B cell (primary cell): ENCODE results near the gene UPK3A. TPM values are rescaled to one million over a fixed set of nuclear protein-coding genes. Genes with fewer than 3 reads are reported as not detected.

Experiments
- ATAC-seq: fragments of 200-7000 bp; cut with Tn5 transposase; one replicate; pipeline ENCODE4 v1.10.0; 2021; ENCODE audit warnings: low read depth, mild to moderate bottlenecking, moderate number of reproducible peaks, moderate library complexity
- CTCF ChIA-PET: fragments of 350-600 bp; sonication (Branson Sonifier 250); formaldehyde crosslinking; loops from one replicate; lab custom pipeline; 2021; ENCODE audit warnings: antibody characterized with exemption, inconsistent platforms; lab: Charles Lee
- POLR2A ChIA-PET: fragments of 350-600 bp; sonication (Branson Sonifier 250); formaldehyde crosslinking; loops from one replicate; lab custom pipeline; 2021; ENCODE audit warnings: antibody characterized with exemption; lab: Charles Lee
- DNase-seq: peaks from one replicate; pipeline ENCODE4 v3.0.0; 2013
- H2AFZ ChIP-seq: 2 replicates; pipeline ENCODE4 v1.6.1; 2012; ENCODE audit warnings: mild to moderate bottlenecking, low read depth, low read length; ENCODE audit not compliant: insufficient read depth, poor library complexity, severe bottlenecking
- H3K27ac ChIP-seq, 2 donors: 1 replicate in 1 of 2; 2 replicates in 1 of 2; pipeline ENCODE4 v1.5.1; 2012 to 2013; ENCODE audit warnings: low read length in 2 of 2, mild to moderate bottlenecking in 2 of 2, moderate library complexity in 1 of 2
- H3K27me3 ChIP-seq, 4 experiments: fragments of 200-600 bp in 1 of 4; sonication (generic) in 1 of 4; replicated peaks in 1 of 4; 1 replicate in 2 of 4; 2 replicates in 2 of 4; pipeline versions ENCODE4 v1.6.1 to v1.7.0; 2013 to 2016; ENCODE audit warnings: low read length in 3 of 4, mild to moderate bottlenecking in 2 of 4, mixed read lengths in 1 of 4, moderate library complexity in 1 of 4; ENCODE audit not compliant: insufficient read depth in 4 of 4, control insufficient read depth in 3 of 4; ENCODE audit errors: control extremely low read depth in 1 of 4
- H3K36me3 ChIP-seq, 2 experiments: replicated peaks in 1 of 2; 1 replicate in 1 of 2; 2 replicates in 1 of 2; pipeline versions ENCODE4 v1.6.1 to v1.7.1; 2013; ENCODE audit warnings: low read length in 1 of 2; ENCODE audit not compliant: insufficient read depth in 2 of 2, control insufficient read depth in 1 of 2; ENCODE audit errors: control extremely low read depth in 1 of 2, extremely low read depth in 1 of 2
- H3K4me1 ChIP-seq, 2 donors: fragments of 200-600 bp in 1 of 2; sonication (generic) in 1 of 2; 1 replicate in 1 of 2; 2 replicates in 1 of 2; pipeline versions ENCODE4 v1.5.1 to v1.6.1; 2013 to 2017; ENCODE audit warnings: low read length in 2 of 2; ENCODE audit not compliant: control insufficient read depth in 2 of 2, insufficient read depth in 2 of 2
- H3K4me2 ChIP-seq: replicated peaks from 2 replicates; pipeline ENCODE3; 2012; ENCODE audit warnings: mild to moderate bottlenecking, low read depth, low read length; ENCODE audit not compliant: poor library complexity, severe bottlenecking
- H3K4me3 ChIP-seq, 5 experiments: fragments of 200-600 bp in 1 of 5; sonication (generic) in 1 of 5; 1 replicate in 3 of 5; 2 replicates in 2 of 5; pipeline versions ENCODE4 v1.5.1 to v1.7.0; 2011 to 2016; ENCODE audit warnings: low read length in 4 of 5, mild to moderate bottlenecking in 4 of 5, low read depth in 2 of 5, control low read depth in 1 of 5, moderate library complexity in 1 of 5; ENCODE audit not compliant: insufficient read depth in 1 of 5; ENCODE audit errors: control extremely low read depth in 1 of 5, extremely low read depth in 1 of 5
- H3K79me2 ChIP-seq: fragments of 200-600 bp; sonication (generic); one replicate; pipeline ENCODE4 v1.6.0; 2016; ENCODE audit warnings: low read length; ENCODE audit not compliant: control insufficient read depth, insufficient read depth
- H3K9ac ChIP-seq: fragments of 200-600 bp; sonication (generic); 2 replicates; pipeline ENCODE4 v1.6.1; 2017; ENCODE audit warnings: mild to moderate bottlenecking, low read length, moderate library complexity
- H3K9me3 ChIP-seq, 3 donors: one replicate each; pipeline versions ENCODE4 v1.6.1 to v1.7.1; 2013; ENCODE audit warnings: low read length in 2 of 3; ENCODE audit not compliant: control insufficient read depth in 2 of 3, insufficient read depth in 1 of 3; ENCODE audit errors: control extremely low read depth in 1 of 3
- H4K20me1 ChIP-seq: 2 replicates; pipeline ENCODE4 v1.6.0; 2012; ENCODE audit warnings: mild to moderate bottlenecking, low read length; ENCODE audit not compliant: insufficient read depth, control insufficient read depth, poor library complexity, severe bottlenecking
- H3K27ac Mint-ChIP-seq: one replicate; pipeline ENCODE4 v1.8.0; 2021; ENCODE audit warnings: mixed read lengths
- H3K27me3 Mint-ChIP-seq: one replicate; pipeline ENCODE4 v1.8.0; 2021; ENCODE audit warnings: mixed read lengths
- H3K4me1 Mint-ChIP-seq: one replicate; pipeline ENCODE4 v1.8.0; 2021; ENCODE audit warnings: mixed read lengths
- H3K4me3 Mint-ChIP-seq: one replicate; pipeline ENCODE4 v1.8.0; 2021; ENCODE audit warnings: mixed read lengths
- H3K9me3 Mint-ChIP-seq: one replicate; pipeline ENCODE4 v1.8.0; 2022; ENCODE audit warnings: mixed read lengths; ENCODE audit not compliant: insufficient read depth
- CTCF ChIP-seq: fragments of 200-600 bp; IDR thresholded peaks from one replicate; pipeline ENCODE4 v1.8.0; 2022; ENCODE audit warnings: antibody characterized with exemption, mild to moderate bottlenecking
- EZH2 ChIP-seq: IDR thresholded peaks from 2 replicates; pipeline ENCODE4 v1.6.1; 2012; ENCODE audit warnings: borderline replicate concordance, low read depth, mild to moderate bottlenecking, moderate library complexity, low read length; ENCODE audit not compliant: insufficient read depth, poor library complexity, severe bottlenecking
- WGBS: methylation state at CpG from one replicate; pipeline ENCODE4 v1.1.5; 2013; ENCODE audit warnings: missing lambda C conversion rate; ENCODE audit not compliant: insufficient coverage; 5-methylcytosine and 5-hydroxymethylcytosine counted together
- intact Hi-C: fragments of 100-400 bp; cut with micrococcal nuclease; formaldehyde crosslinking; loops from one replicate; pipeline ENCODE4 v1.10.0; 2022
- polyA plus RNA-seq: library from polyadenylated mRNA; depleted of rRNA; stranded (reverse); fragments of >200 nt; gene quantifications from 2 replicates; pipeline ENCODE4 v1.2.3, GENCODE V29; 2012
- total RNA-seq, 2 donors: library from RNA; stranded (reverse); fragments of 120-200 nt in 1 of 2; gene quantifications; 1 replicate in 1 of 2; 2 replicates in 1 of 2; pipeline versions ENCODE4 v1.2.3 to v1.2.4, GENCODE V29; 2013 to 2022

UPK3A gene
- total and polyA plus RNA-seq, 2 donors (not counting 1 experiment from before 2014, with no cell fraction given): not detected

GRCh38 chr22:45302751-45303150 lies 18.0 kb downstream of the UPK3A start:
- no peak overlapping the region for H3K27ac ChIP-seq
- ChIA-PET CTCF (interaction anchor here (0.7 kb wide), 1 partner anchor 90 kb away, joined by 4 read pairs; no protein-coding TSS in a partner anchor), POLR2A (no interaction called here)
- no peak for TF ChIP-seq CTCF
- TF ChIP-seq EZH2: no peak
- H3K4me2 ChIP-seq: no peak overlapping the region
- Mint-ChIP-seq H3K9me3 (no peaks in the 10 kb centered on the region), H3K4me1 (peaks cover 5% of the 10 kb centered on the region), H3K27me3 (no peaks in the 10 kb centered on the region), H3K4me3 (no peak overlapping the region), H3K27ac (no peak overlapping the region)
- H3K27me3 ChIP-seq: no peaks in the 10 kb centered on the region
- no peaks in the 10 kb centered on the region for H3K4me1 ChIP-seq
- H3K79me2 ChIP-seq: no peaks in the 10 kb centered on the region
- H3K9me3 ChIP-seq: no peaks in the 10 kb centered on the region
- no peak for ATAC-seq
- 98% methylated on average over 4 of the region's 8 CpGs for WGBS
- intact Hi-C loops: no loop called here
- H2AFZ ChIP-seq: no peak overlapping the region
- H3K4me3 ChIP-seq: no peak overlapping the region
- no peak for DNase-seq
- H4K20me1 ChIP-seq: no peaks in the 10 kb centered on the region
- no peaks in the 10 kb centered on the region for H3K36me3 ChIP-seq
- no peak overlapping the region for H3K9ac ChIP-seq

- Histone ChIP-seq H3K79me2 (no peaks in the 10 kb centered on the region), H3K9ac (no peak overlapping the region), H3K36me3 (no peaks in the 10 kb centered on the region), H3K27me3 (no peaks in the 10 kb centered on the region), H3K4me1 (no peaks in the 10 kb centered on the region), H4K20me1 (no peaks in the 10 kb centered on the region), H2AFZ (no peak overlapping the region), H3K27ac (no peak overlapping the region), H3K4me2 (no peak overlapping the region), H3K9me3 (no peaks in the 10 kb centered on the region), H3K4me3 (no peak overlapping the region)
- no peaks in the 10 kb centered on the region for H3K9me3 Mint-ChIP-seq
- H3K4me1 Mint-ChIP-seq: peaks cover 4% of the 10 kb centered on the region
- intact Hi-C loops: no loop called here
- ChIA-PET POLR2A (no interaction called here), CTCF (no interaction called here)
- no peak for ATAC-seq
- no peak for DNase-seq
- H3K4me3 Mint-ChIP-seq: no peak overlapping the region
- no peak overlapping the region for H3K27ac Mint-ChIP-seq
- H3K27me3 Mint-ChIP-seq: no peaks in the 10 kb centered on the region
- TF ChIP-seq CTCF (no peak), EZH2 (no peak)
- 90% methylated on average over 4 of the region's 7 CpGs for WGBS
These were observed 18.4 kb downstream of the UPK3A start for GRCh38 chr22:45303181-45303580.
